ENCODE measurements around the gene PNCK.
"Not testable (repeated sequence)": the region's sequence is repeated elsewhere in the genome, so short reads cannot be mapped to it uniquely, and the experiment has no call there.

The PNCK gene

GRCh38 chrX:153697924-153698865 is 24.6 kb upstream of the PNCK start:
- DNase-seq: no peak

GRCh38 chrX:153696986-153697722 is 23.5 kb upstream of the PNCK start:
- DNase-seq: not testable (repeated sequence)

DNA sequence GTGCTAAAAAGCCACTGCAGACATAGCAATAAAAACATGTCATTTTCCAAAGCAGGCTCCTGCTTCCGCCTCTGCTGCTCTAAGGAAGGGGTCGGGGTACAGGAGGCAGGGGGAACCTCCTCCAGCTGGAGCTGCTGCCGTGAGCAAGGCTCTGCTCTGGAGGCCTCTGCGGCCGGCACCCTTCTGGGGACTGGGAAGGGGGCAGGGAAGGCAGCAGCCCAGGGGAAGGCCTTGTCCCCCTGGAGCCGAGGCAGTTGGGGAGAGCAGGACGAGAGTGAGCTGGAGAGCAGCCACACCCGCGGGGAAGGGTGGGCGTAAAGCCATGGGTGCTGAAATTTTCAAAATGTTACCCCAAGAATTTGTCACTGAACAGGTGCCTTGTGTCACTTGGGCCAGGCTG is 22.9 kb upstream of the PNCK start:
- not testable (repeated sequence) for DNase-seq

GRCh38 chrX:153696100-153696499 is 22.5 kb upstream of the PNCK start:
- DNase-seq: no peak

GRCh38 chrX:153694687-153695270 is 21.2 kb upstream of the PNCK start:
- no peak for DNase-seq

- DNase-seq: not testable (repeated sequence)
Measured at GRCh38 chrX:153694256-153694655, 20.6 kb upstream of the PNCK start.

DNA sequence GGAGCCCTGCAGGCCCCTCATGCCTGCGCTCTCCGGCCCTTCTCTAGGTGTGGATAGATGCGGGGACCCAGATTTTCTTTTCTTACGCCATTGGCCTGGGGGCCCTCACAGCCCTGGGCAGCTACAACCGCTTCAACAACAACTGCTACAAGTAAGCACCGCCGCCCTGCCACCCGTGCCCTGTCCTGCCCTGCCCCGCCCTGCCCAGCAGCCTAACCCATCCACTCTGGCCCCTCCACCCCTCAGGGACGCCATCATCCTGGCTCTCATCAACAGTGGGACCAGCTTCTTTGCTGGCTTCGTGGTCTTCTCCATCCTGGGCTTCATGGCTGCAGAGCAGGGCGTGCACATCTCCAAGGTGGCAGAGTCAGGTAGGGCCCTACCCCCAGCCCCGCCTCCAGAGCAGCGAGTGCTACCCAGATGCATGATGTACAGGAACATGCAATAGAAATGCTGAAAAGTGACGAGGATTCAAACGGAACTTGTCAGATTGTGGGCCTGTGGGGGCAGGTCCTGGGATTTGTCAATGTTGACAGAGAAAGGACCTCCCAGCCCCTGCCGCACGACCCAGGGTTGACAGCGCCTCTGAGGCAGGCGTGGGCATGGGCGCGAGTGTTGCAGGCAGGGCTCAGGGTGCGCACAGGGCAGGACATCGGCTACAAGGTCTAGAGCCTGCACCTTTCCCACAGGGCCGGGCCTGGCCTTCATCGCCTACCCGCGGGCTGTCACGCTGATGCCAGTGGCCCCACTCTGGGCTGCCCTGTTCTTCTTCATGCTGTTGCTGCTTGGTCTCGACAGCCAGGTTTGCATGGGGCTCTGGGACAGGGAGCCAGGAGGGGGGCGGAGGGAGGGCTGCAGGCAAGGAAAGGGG is 19.8 kb upstream of the PNCK start:
- no peak for DNase-seq

GRCh38 chrX:153692611-153693156 is 19.1 kb upstream of the PNCK start:
- no peak for DNase-seq

DNA sequence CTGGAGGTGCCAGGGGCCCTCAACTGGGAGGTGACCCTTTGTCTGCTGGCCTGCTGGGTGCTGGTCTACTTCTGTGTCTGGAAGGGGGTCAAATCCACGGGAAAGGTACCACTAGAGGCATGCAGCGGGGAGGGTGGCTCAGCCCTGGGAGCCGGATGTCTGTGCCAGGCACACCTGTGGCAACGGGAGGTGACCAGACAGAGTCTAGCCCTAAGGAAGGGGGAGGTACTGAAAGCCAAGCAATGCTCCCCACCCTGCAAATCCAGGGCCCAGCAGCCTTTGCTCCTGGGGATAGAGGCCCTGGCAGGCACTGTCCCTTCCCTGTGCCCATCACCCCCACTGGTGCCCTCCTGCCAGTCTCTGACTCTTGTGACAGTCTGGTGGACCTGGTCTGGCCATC is 18.4 kb upstream of the PNCK start:
- no peak for DNase-seq

DNA sequence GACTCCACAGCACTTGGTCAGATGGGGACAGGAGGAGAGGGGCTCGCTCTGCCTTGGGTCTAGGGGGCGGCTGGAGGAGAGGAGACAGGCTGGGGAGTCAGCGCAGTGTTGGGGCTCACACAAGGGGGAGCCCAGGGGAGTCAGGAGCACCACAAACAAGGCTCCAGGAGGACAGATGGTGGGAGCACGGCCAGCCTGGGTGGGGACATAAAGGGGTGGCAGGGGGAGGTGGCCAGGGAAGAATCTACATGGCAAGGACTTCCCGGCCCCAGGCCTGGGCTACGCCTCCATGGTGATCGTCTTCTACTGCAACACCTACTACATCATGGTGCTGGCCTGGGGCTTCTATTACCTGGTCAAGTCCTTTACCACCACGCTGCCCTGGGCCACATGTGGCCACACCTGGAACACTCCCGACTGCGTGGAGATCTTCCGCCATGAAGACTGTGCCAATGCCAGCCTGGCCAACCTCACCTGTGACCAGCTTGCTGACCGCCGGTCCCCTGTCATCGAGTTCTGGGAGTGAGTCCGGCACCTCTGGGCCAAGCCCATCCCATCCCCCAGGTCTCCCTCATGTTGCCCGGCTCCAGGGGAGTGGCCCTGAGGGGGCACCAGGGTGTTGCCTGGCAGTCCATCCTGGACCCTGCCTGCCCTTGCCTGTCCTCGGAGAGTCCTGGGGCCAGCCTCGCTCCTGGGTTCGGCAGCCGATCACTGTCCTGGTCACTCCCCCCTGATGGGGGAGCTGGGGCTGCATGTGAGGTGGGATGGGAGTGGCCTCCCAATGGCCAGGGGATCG is 17.6 kb upstream of the PNCK start:
- DNase-seq: not testable (repeated sequence)

DNA sequence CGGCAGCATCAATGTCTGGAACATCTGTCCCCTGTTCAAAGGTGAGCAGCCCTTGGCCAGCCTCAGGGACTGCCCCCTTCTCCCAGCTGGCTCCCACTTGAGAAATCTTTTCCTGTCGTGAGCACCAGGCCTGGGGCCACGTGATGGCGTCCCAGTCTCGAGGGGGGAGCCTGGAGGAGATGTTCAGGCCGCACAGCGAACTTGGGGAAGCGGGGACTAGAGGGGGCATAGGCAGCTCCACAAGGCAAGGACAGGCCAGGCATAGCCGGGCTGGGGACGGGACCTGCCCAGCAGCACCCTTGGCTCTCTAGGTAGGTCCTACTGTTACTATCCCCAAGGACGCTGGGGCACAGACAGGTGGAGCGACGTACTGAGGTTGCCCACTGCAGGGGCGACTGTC is 16.9 kb upstream of the PNCK start:
- DNase-seq: no peak

DNA sequence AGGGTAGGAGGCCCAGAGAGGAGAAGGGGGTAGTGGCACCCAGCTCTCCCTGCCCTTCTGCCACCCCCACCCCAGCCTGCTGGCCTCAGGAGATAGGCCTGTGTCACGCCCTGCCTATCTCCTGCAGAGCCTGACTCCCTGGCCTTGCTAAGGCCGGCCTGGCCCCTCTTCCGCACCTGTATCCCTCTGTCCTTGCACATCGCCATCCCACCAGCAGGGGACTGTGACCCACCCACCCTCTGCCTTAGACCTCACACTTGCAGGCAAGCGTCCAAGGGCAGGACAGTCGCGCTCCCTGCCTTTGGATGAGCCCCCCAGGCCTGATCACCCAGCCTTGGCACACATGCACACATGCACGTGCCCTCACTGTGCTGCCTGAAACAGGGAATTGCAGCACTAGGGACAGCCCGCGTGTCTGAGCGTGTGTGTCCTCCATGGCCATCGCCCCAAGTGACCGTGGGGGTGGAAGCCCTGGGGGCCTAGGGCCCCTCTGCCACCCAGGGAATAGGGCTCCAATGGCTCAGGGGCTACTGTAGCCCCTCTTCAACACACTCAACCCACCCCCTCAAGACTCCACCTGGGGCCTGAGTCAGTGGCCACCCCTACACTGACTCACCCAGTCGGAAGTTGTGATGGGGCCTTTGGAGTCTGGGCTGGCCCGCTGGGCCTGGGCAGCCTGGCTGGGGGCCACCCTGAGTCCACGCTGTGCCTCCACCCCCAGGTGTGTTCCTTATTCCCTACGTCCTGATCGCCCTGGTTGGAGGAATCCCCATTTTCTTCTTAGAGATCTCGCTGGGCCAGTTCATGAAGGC is 16.2 kb upstream of the PNCK start:
- DNase-seq: no peak

GRCh38 chrX:153688911-153689590 is 15.4 kb upstream of the PNCK start:
- no peak for DNase-seq

GRCh38 chrX:153688506-153688905 is 14.9 kb upstream of the PNCK start:
- DNase-seq: no peak

DNA sequence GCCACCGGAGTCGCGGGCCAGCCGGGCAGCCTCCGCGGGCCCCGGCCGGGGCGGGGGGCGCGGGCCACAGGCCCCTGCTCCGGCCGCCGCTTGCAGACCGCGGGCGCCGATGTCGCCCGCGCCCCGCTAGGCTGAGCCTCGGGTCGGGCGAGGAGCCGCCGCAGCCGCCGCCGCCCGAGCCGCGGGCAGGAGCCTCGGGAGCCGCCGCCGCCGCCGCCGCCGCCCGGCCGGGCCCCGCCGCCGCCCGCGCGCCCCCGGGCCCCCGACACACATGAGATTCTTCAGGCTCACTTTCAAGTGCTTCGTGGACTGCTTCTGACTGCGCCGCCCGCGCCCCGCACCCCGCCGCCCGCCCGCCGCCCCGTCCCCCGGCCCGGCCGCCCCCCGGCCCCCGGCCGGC is 14.5 kb upstream of the PNCK start:
- DNase-seq: no peak

DNA sequence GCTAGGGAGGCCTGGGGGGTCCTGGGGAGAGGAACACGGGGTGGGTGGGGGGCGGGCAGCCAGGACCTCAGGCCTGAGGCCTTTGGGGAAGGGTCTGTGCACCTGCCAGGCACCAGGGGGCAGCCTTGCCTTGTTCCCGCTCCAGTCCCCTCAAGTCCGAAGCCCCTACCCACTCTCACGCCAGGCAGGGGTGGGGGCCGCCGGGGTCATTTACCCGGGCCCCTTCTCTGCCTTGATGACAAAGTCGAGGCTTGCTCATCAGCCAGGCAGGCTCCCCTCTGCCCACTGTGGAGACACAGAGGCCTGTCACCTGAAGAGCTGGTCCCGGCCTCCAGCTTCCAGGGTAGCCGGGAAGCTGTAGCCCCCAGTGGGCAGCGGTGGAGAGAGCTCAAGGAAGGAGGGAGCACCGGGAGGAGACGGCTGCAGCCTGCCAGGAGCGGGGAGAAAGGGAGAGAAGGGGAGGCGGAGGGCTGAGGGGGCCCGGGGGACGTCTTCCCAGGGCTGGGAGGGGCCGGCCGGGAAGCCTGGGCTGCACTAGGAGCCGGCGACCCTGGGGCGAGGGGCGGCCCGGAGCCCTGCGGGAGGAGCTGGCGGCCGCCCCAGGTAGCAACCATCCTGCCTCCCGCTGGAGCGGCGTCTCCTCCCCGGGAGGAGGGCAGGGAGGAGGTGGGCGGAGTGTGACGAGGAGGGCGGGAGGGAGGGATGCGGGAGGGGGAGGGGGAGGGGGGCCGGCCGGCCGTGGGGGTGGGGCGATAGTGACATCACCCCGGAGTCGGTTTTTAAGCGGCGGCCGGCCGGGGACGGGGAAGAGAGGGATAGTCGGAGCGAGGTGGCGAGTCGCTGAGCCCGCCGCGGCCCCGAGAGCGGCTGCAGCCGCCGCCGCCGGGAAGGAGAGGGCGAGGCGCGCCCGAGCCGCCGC is 13.8 kb upstream of the PNCK start, which contains the start of gene SLC6A8:
Gene SLC6A8 (plus strand): TSS at position 806 of the 919 bp plus-strand sequence. CDS start 649 bp downstream, outside the sequence.
- DNase-seq: no peak

DNA sequence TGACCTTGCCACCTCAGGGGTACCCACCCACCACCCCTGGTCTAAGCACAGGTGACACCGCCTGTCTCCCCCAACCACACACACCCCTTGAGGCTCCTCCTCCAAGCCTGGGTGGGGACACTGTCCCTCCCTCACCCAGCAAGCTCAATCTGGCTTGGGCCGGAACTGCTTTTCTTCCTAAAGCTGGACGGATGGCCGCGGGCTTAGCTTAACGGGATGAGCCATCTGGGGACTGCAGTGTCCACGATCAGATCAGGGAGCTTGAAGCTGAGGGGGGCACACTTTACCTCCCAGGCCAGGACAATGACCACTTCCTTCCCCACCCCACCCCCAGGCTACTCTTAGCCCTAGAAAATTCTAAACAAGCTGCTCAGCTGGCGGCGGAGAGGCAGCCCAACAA is 13.1 kb upstream of the PNCK start:
- no peak for DNase-seq

All from NCI-H1694 (cell line).